Epithelial cell of alveolus of lung (primary cell): ENCODE data around the gene GAREM2. TPM values are rescaled to one million over a fixed set of nuclear protein-coding genes. Genes with fewer than 3 reads are reported as not detected.

Source experiments
- total RNA-seq: library from RNA; depleted of rRNA; stranded (reverse); fragments of >200 nt; gene quantifications from 2 replicates; pipeline ENCODE4 v1.2.1, GENCODE V29; 2015

Gene GAREM2
- 1.6 and 1.9 TPM in 2 replicates for total RNA-seq

DNA sequence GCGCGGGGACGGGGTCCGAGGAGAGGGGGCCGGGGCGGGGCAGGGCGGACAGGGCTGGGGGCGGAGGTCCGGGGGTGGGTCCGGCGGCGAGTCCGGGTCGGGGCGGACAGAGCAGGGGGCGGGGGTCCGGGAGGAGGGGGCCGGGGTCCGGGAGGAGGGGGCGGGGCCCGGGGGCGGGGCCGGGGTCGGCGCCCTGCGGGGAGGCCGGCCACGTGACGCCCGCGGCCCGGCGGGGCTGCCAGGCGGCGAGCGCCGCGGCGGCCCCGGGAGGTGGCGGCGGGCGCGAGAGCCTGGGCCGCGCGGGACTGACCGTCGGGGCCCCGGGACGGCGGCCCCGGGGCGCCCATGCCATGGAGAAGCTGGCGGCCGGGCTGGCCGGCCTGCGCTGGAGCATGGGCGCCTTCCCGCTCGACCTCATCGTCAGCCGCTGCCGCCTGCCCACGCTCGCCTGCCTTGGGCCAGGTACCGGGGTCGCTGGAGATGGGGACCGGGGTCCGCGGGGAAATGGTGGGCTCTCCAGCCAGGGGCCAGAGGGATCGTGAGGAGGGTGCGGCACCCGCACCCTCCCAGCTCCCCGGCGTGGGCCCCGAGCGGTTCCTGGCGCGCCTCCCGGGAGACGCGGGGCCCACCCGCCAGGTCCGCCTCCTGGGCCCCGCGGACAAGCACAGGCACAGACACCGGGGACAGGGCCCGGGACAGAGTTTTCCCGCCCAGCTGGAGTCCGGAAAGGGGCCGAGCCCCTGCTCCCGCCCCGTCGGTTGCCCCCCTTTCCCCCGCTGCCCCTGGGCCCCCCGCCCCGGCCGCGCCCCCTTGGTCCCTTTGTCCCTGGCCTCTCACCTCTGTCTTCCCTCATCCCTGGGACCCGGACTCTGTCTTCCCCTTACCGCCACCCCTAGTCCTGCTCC lies at the start of gene GAREM2:
TSS of gene GAREM2 (plus strand) at position 218 of the 905 bp plus-strand sequence. CDS start at position 351, 133 bp downstream.

Other genes with a start within 250 kb of the GAREM2 start
- gene KIF3C, start 190.6 kb upstream of the GAREM2 start, total RNA-seq = 12.1 and 15.9 TPM in 2 replicates
- 95.4 and 98.7 TPM in 2 replicates for gene RAB10, start 139.0 kb upstream of the GAREM2 start, total RNA-seq
- gene HADHA, start 71.5 kb downstream of the GAREM2 start, total RNA-seq = 125 and 131 TPM in 2 replicates
- gene HADHB, start 71.9 kb downstream of the GAREM2 start, total RNA-seq = 81.8 and 94.8 TPM in 2 replicates
- gene SELENOI, start 173.1 kb downstream of the GAREM2 start, total RNA-seq = 15.3 and 18.1 TPM in 2 replicates
- not detected in 2 replicates for gene ADGRF3, start 173.7 kb downstream of the GAREM2 start, total RNA-seq
- not detected in 2 replicates for gene DRC1, start 228.8 kb downstream of the GAREM2 start, total RNA-seq